SU-DHL-6 (cell line): ENCODE results near the gene TMEM132A.

ENCODE experiments used
- CTCF ChIP-seq: fragments of 200-600 bp; sonication (generic); IDR thresholded peaks from one replicate; pipeline ENCODE4 v1.5.1; 2017; ENCODE audit warnings: antibody characterized with exemption, mild to moderate bottlenecking, low read length, moderate library complexity; ENCODE audit not compliant: insufficient read depth, poor library complexity, severe bottlenecking
- EZH2phosphoT487 ChIP-seq: fragments of 200-600 bp; sonication (generic), shearing (Covaris generic); conservative IDR thresholded peaks from 2 replicates; pipeline ENCODE4 v1.6.1; 2018; ENCODE audit warnings: mild to moderate bottlenecking, antibody characterized with exemption, low read length, moderate library complexity, mixed read lengths

DNA sequence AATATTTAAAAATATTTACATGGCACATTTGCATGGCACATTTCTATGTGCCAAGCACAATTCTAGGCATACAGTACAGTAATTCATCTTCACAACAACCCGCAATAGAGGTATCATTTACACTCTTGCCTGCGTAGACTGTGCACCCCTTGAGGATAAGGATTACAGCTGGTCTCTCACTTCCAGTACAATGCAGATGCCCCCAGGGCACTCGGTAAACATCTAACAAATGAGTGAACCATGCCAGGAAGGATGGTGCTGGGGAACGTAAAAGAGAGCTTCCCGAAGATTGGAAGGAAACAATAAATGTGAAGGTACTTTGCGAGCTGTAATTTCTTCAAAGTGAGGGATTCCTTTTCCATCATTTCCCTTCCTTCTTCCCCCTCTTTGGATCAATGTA, 19.2 kb upstream of the TMEM132A start:
- TF ChIP-seq CTCF (no peak), EZH2phosphoT487 (no peak)
